GM19463 (cell line): ENCODE results near the gene CIC.
A peak's percentile ranks its signal among the peaks of the same experiment; 100 is the strongest.

Source experiments
- ATAC-seq: cut with Tn5 transposase; IDR thresholded peaks from one replicate; pipeline ENCODE4 v1.9.1; 2021; ENCODE audit warnings: mild to moderate bottlenecking, moderate library complexity; ENCODE audit not compliant: unreplicated experiment

Gene CIC

DNA sequence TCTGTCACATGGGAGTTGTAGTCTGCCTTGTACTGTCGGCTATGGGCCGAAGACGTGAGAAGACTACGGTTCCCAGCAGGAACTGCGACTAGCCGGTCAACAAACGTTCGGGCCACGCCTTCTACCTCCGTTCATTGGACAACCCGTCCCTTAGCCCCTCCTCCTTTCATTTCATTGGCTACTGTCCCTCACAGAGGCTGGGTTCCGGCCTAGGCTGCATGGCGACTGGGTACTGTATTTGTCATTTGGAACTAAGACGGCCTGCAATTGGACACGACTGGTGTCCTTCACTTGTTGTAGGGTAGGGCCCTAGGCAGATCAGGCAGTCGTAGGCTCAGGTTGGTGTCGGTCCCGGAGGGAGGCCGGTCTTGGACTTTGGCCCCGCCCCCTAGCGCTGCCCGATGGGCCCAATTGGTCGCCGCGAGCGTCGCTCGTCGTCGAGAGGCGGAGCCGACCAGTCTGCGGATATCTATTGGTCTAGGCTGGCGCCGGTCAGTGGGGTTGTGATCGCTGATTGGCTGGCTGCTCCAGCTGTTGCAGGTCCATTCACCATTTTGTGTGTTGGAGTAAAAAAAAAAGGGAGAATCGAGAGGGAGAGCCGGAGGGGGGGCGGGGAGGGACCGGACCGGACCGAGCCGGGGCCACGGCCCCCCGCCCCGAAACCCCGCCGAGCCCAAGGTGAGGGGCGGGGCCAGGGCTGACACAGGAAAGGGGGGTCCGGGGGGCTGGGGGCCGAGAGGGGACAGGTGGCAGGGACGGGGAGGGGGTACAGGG, at the start of gene CIC:
TSS of gene CIC (plus strand) at position 549 of the 774 bp plus-strand sequence. CDS start 2,532 bp downstream, outside the sequence.
- peak; percentile 77 for ATAC-seq

DNA sequence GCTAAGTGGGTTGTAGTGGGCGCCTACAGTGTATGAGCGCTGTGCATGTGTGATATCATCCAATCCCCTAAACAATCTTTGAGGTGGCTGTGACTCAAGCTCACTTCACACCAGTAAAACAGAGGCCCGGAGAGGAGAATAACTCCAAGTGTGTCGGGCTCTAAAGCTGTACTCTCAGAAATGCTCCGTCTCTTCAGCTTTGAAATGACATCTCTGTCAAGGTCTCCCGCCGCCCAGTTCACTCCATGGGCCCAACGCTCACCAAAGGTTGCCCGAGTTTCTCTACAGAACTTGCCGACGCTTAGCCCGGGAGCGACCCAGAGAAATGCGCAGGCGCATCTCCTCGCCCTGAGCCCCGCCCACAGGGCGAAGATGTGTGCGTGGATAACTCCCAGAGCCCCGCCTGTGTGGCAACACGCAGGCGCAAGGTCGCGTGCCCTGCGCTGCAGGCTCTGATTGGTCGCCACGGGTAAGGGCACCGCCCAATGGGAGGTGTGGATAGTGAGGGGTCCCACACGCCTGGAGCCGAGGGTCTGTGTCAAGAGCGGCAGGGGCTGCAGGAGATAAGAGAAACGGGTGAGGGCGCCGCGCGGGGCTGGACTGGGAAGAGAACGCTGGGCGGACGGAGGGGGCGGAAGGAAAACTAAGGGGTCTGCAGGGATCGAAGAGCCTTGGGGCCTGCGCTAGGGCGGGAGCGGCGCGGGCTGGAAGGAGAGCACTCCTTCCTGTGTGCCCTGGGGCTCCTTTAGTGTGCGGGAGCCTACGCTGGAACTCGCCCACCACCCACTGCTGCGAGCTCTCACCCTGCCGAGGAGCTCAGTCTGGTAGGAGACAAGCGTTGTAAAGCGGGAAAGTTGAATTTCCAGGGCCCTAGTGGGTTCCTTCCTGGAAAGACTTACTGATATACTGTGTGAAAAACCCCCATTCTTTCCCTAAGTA, 49.0 kb upstream of the CIC start, which contains the start of gene ZNF526:
TSS of gene ZNF526 (plus strand) at position 501 of the 939 bp plus-strand sequence. CDS start 4,092 bp downstream, outside the sequence.
- peak; percentile 82 for ATAC-seq

DNA sequence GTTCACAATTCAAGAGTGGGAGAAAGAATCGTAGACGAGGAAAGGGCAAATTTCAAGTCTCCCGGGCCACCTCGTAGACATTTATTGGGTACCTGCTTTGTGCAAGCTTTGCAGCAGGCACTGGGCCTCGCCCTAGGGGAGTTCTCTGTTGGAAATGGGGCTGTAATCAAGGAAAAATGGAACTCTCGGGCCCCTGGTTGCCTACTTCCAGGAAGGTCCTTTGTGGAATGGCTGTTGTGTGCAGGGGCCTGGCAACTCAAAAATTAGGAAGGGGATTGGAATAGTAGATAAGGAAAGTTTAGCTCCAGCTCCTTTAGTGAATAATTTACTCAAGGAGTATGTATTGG, 48.3 kb upstream of the CIC start:
- no peak for ATAC-seq

DNA sequence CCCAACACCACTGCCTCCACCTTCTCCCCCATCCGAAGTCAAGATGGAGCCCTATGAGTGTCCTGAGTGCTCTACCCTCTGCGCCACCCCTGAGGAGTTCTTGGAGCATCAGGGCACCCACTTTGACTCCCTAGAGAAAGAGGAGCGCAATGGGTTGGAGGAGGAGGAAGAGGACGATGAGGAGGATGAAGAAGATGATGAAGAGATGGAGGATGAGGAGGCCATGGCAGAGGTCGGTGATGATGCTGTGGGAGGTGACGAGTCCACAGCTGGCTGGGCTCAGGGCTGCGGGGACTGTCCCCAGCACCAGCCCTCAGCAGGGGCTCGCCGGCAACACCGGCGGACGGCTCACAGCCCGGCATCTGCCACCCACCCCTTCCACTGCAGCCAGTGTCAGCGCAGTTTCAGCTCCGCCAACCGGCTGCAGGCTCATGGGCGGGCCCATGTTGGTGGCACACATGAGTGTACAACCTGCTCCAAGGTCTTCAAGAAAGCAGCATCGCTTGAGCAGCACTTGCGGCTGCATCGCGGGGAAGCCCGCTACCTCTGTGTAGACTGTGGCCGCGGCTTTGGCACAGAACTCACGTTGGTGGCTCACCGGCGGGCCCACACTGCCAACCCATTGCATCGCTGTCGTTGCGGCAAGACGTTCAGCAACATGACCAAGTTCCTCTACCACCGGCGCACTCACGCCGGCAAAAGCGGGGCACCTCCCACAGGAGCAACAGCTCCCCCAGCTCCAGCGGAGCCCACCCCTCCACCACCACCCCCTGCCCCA, 43.9 kb upstream of the CIC start:
- ATAC-seq: no peak

DNA sequence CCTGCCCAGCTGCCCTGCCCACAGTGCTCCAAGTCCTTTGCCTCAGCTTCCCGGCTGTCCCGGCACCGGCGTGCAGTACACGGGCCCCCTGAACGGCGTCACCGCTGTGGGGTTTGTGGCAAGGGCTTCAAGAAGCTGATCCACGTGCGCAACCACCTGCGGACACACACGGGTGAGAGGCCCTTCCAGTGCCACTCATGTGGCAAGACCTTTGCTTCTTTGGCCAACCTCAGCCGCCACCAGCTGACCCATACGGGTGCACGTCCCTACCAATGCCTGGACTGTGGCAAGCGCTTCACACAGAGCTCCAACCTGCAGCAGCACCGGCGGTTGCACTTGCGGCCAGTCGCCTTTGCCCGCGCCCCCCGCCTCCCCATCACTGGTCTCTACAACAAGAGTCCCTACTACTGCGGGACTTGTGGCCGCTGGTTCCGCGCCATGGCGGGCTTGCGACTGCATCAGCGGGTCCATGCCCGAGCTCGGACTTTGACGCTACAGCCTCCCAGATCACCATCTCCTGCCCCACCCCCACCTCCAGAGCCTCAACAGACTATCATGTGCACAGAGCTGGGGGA, 43.2 kb upstream of the CIC start:
- no peak for ATAC-seq

DNA sequence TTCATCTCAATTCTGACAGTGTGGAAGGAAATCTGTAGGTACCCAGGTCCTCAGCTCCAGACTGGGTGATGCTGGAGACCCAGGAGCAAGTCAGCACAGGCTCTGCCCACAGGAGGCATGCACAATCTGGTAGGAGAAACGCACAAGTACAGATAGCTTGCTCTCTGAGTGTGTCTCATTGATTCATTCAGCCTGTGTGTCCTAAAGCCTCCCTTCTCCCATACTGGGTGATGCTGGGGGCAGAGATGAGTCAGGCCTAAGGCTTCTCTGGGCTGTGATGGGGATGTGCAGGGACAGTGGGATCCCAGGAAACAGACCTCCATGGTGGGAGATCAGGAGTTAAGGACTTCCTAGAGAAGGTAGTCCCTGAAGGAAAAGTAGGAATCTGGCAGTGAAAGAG, 42.2 kb upstream of the CIC start:
- no peak for ATAC-seq

DNA sequence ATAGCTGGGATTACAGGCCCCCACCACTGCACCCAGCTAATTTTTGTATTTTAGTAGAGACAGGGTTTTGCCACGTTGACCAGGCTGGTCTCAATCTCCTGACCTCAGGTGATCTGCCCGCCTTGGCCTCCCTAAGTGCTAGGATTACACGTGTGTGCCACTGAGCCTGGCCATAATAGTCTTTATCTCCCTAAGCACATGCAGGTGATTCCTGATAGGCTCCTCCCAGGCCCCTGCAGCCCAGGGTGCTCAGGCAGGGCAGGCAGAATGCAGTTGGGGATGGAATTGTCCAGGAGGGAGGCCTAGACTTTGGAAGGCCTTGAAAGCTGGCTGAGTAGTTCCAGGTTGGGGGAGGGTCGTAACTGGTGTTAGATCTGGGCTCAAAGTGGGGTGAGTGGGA, 40.4 kb upstream of the CIC start:
- no peak for ATAC-seq

DNA sequence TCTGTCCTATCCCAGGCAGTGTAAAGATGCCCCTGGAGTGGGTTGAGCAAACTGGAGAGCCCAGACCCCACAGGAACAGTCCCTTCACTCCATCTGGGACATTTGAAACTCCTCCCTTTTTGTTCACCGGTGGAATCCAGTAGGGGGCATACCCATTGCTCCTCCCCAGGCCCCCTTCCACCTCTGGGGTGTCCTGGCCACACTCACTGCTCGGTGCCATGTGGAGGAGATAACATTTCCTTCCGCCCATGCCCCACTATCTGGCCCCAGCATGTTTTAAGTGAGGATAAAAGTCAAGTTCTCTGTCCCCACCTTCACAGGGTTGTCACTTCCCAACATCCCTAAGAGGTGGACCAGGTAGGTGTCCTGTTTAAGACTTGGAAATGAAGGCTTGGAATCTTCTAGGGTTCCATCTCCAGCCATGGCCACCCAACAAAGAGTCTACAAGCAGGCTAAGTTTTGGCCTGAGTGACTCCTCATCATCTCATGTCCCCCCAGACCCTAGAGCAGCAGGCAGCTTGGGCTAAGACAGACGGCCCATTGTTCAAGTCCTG, 39.7 kb upstream of the CIC start:
- no peak for ATAC-seq

DNA sequence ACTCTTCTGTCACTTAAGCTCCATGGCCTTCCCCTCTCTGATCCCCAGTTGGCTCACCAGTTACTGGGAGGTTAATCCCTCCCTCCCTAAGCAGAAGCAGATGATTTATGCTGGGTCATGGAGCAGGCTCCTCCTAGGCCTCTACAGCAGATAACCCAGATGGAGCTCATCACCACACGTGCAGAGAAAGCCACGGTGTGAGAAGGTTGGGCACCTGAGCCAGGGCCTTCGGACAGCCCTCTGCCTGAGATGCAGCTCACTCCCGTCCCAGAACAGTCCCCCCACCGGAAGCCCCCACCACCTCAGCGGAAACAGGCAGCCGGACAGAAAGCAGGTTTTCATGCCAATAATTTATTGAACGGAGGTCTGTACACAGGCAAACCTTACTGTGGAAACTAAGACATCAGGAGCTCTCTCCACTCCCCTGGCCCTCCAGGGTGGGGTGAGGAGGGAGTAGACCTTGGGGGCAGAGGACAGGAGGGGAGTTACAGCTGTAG, 39.1 kb upstream of the CIC start:
- ATAC-seq: no peak

DNA sequence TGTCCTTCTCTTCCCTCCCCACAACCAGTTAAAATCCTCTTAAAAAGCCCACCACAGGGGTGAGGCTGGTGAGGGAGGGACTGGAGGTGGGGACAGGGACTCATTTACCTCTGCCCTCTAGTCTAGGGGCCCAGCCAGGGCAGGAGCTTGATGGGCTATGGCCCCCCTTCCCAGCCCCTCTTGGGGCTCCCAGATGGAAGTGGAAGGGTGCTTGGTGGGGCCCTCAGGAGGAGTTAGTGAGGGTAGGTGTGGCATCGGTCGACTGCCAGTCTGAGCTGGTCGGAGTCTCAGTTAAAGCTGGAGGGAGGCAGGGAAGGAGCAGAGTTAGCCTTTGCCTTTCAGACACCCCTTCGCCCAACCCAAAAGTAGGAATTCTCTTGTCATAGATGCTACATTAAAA, 38.5 kb upstream of the CIC start:
- ATAC-seq: no peak

DNA sequence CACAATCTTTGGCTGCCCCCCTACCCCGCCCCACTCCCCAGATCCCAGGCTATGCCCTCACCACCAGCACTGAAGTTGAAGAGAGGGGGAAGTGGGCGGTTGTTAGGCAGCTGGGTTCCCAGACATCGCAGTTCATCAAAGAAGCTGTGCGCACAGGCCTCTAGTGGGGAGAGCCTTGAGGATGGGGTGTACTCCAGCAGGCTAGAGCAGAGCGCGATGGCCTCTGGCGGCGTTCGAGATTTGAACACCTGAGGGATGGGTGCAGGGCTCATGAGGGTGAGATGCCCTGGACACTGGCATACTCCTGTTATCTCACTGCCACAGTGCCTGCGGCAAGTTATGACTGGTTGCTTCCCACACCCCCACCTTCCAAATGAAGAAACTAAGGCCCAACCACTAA, 36.6 kb upstream of the CIC start:
- ATAC-seq: no peak

DNA sequence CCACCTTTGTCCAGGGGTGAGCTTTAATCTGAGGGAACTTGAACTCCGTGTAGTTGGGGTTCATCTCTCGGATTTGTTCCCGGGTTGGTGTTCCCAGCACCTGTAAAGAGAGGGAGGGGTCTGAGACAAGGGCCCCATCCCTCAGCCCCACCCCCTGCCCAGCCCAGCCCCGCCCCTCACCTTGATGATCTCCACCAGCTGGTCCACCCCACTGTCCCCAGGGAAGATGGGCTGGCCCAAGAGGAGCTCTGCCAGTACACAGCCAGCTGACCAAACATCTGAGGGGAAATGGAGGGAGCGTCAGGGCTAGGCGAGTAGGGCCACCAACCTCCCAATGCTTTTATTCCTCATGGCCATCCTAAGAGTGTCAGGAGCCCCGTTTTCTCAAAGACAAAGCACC, 35.9 kb upstream of the CIC start:
- no peak for ATAC-seq

DNA sequence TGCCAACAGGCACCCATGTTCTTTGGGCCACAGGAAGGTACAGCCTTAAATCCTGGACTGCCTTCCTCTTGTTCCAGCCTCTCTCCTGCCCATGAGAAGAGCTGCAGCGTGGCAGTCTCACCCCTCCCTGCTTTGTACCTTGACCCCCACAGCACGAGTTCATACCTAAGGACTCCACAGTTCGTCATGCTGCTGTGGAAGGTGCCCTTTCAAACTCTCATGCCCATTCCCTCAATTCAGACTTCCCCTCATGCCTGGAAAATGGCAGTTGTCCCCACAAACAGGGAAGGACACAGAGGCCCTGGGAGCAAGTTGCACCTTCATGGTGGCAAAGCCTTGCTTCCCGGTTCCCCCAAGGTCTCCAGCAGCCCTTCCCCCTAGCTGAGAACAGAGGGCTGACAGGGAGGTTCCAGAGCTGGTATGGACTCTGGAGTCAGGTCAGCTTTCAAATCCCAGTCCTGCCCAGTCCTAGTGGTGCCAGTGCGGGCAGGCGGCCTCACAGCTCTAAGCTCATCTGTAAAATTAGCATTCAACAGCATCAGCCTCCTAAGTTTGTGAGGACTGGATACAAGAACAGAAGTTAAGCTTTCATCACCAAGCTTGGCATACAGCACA, 35.3 kb upstream of the CIC start:
- ATAC-seq: no peak

DNA sequence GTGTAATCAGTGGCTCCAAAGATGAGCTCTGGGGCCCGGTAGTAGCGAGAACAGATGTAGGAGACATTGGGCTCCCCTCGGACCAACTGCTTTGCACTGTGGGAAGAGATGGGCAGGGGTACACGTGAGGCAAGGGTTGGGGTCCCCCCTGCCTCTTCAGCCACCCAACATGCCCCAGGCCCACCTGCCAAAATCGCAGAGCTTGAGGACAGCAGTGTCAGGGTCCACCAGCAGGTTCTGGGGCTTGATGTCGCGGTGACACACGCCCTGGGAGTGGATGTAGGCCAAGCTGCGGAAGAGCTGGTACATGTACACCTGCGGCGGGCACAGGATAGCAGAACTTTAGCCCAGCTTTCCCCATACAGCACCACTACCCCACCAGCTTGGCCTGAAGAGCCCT, 34.7 kb upstream of the CIC start:
- ATAC-seq: no peak

DNA sequence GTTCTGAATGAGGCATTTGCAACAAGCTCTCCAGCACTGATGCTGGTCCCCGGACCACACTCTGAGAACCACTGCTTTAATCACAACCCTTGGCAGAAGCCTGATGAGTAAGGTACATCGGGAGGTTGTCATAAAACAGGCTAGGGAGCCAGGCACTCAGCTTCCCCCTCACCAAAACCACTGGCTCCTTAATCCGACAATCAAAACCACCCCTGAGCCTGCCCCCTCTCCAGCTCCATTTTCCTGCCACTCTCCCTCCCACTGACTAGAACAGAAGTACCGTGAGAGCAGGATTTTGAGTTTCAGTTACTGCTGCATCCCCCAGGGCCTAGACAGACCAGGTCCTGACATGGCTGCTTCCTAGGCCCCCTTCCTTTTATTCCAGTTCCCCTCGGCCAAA, 33.9 kb upstream of the CIC start:
- no peak for ATAC-seq

DNA sequence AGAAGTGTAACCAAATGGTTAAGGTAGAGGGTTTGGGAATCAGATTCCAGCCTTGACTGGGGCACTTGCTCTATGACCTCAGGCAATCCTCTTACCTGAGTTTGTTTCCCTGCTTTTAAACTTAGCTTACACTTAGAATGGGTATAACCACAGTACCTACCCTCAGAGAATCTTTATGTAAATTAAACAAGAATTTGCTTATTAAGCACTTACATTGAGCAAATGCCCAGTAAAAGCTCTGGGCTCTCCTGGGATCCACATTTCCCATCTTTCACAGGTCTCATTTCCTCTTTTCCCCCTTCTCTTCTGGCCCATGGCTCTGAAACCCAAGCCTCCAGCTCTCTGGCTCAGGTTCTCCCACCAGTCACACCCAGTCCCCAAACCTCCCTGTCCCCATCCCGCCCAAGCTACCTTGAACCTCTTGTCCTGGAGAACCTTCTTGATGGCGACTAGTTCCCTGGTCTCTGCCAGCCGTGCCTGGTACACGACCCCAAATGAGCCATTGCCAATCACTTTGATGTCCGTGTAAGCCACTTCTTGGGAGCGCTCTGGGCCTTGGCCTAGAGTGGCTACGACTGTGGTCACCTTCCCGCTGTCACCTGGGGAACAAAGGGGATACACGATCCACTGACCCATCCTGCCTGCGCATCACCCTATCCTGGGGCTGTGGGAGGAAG, 29.4 kb upstream of the CIC start:
- no peak for ATAC-seq

DNA sequence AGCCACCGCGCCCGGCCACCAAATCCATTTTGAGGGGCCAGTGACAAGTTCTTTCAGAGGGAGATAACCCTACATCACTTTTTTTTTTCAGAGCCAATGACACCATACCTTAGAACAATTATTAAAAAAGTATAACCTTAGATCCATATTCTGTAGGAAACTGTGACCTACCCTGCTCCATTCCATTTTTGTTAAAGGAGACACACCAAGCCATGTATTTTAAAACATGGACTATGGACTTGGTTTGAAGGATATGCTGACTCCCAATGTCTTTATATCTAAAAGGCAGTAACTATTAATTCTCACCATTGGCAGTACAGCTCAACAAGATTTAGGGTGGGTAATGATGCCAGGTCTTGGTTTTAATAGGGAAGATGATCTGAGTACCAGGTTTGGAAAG, 27.8 kb upstream of the CIC start:
- ATAC-seq: no peak

DNA sequence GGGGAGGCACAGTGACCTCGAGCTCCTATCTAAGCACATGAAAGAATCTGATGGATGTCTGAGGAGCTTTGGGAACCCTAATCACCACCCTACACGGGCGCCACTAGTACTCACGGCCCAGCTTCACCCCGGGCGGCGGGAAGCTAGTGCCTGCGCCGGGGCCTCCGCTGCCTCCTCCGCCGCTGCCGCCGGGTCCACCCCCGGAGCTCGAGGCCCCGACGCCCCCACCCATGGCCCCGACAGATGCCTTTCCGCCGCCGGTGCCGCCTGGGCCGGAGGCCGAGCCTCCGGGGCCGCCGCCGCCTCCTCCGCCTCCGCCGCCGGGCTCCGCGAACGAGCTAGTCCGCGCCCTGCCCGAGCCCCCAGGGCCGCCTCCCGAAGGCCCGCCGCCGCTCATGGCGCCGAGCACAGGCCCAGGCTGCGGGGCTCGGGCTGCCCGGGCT, 27.0 kb upstream of the CIC start:
- no peak for ATAC-seq
